Breast epithelium (tissue), 4 donors: ENCODE results near the gene SLC28A1. TPM values are rescaled to one million over a fixed set of nuclear protein-coding genes. Genes with fewer than 3 reads are reported as not detected.

Experiments used
- DNase-seq, 2 donors: peaks; one replicate each; pipeline ENCODE4 v3.0.0-alpha.2; 2019; ENCODE audit warnings: low spot score in 2 of 2
- H3K27ac ChIP-seq, 2 donors: fragments of 200-600 bp; sonication (generic) in 1 of 2; one replicate each; pipeline ENCODE4 v1.5.1; 2016 to 2019; ENCODE audit warnings: mild to moderate bottlenecking in 1 of 2
- H3K27me3 ChIP-seq, 2 donors: fragments of 200-600 bp; sonication (generic) in 1 of 2; one replicate each; pipeline versions ENCODE4 v1.5.1 to v1.6.0; 2017 to 2019; ENCODE audit warnings: control low read depth in 1 of 2, mild to moderate bottlenecking in 1 of 2
- H3K36me3 ChIP-seq: fragments of 200-600 bp; one replicate; pipeline ENCODE4 v1.5.1; 2019
- H3K4me1 ChIP-seq, 2 donors: fragments of 200-600 bp; sonication (generic); one replicate each; pipeline ENCODE4 v1.5.1; 2016 to 2019; ENCODE audit warnings: control low read depth in 1 of 2
- H3K4me3 ChIP-seq, 3 donors: fragments of 200-600 bp; sonication (generic); 1 replicate in 2 of 3; 2 replicates in 1 of 3; pipeline ENCODE4 v1.5.1; 2016 to 2019; ENCODE audit warnings: mild to moderate bottlenecking in 3 of 3, moderate library complexity in 2 of 3
- H3K9me3 ChIP-seq, 2 donors: fragments of 200-600 bp; sonication (generic) in 1 of 2; one replicate each; pipeline ENCODE4 v1.5.1; 2016 to 2019; ENCODE audit warnings: control low read depth in 1 of 2
- CTCF ChIP-seq, 3 donors: fragments of 450-650 bp; IDR thresholded peaks; one replicate each; pipeline ENCODE4 v1.5.1; 2016 to 2017; ENCODE audit warnings: antibody characterized with exemption in 3 of 3, mild to moderate bottlenecking in 3 of 3, moderate library complexity in 3 of 3
- POLR2A ChIP-seq: fragments of 450-650 bp; IDR thresholded peaks from one replicate; pipeline ENCODE4 v1.6.1; 2016; ENCODE audit warnings: antibody characterized with exemption, mild to moderate bottlenecking, moderate library complexity
- POLR2AphosphoS5 ChIP-seq, 3 donors: sonication (generic); formaldehyde crosslinking; IDR thresholded peaks; one replicate each; pipeline ENCODE4 v1.6.1; 2017; ENCODE audit warnings: antibody characterized with exemption in 3 of 3
- intact Hi-C: fragments of 100-400 bp; cut with DNase I; formaldehyde crosslinking; loops from one replicate; pipeline ENCODE4 v1.15.1; 2023; ENCODE audit warnings: low total_unique reads
- total RNA-seq, 3 donors: library from RNA; depleted of rRNA; stranded (reverse); fragments of >200 nt; gene quantifications; one replicate each; pipeline ENCODE4 v1.1.0, GENCODE V29; 2016

SLC28A1 gene
- total RNA-seq, 3 donors from 2014 or later, result 0.59 TPM; not detected in 2

GRCh38 chr15:84856731-84857417 is 27.6 kb upstream of the SLC28A1 start:
- H3K27me3 ChIP-seq, result no peaks in the 10 kb centered on the region

GRCh38 chr15:84857418-84858004 is 27.0 kb upstream of the SLC28A1 start:
- Histone ChIP-seq H3K27ac (peak overlapping the region in 1 of 2 donors; percentile 86), H3K4me1 (peaks cover 0 to 13% of the 10 kb centered on the region in 2 donors), H3K9me3 (no peaks in the 10 kb centered on the region), H3K27me3 (no peaks in the 10 kb centered on the region), H3K36me3 (no peaks in the 10 kb centered on the region), H3K4me3 (no peak overlapping the region)
- no peak for DNase-seq
- TF ChIP-seq CTCF (IDR thresholded peaks at IDR 0.05) (no peak), POLR2A (no peak), POLR2AphosphoS5 (IDR thresholded peaks at IDR 0.05) (no peak)
- intact Hi-C loops, result no loop called here

More at GRCh38 chr15:84856731-84857417, 27.6 kb upstream of the SLC28A1 start:
- H3K36me3 ChIP-seq, result no peaks in the 10 kb centered on the region
- H3K4me3 ChIP-seq, result no peak overlapping the region
- TF ChIP-seq POLR2A, result no peak
- TF ChIP-seq CTCF (IDR thresholded peaks at IDR 0.05), result no peak
- TF ChIP-seq POLR2AphosphoS5 (IDR thresholded peaks at IDR 0.05), result no peak
- no peak for DNase-seq
- H3K9me3 ChIP-seq, result no peaks in the 10 kb centered on the region
- H3K27ac ChIP-seq, result no peak overlapping the region
- peaks cover 0 to 13% of the 10 kb centered on the region in 2 donors for H3K4me1 ChIP-seq
- intact Hi-C loops, result no loop called here

GRCh38 chr15:84858231-84858630 is 26.2 kb upstream of the SLC28A1 start:
- H3K4me1 ChIP-seq, result peaks cover 0 to 13% of the 10 kb centered on the region in 2 donors
- TF ChIP-seq POLR2AphosphoS5 (IDR thresholded peaks at IDR 0.05), result no peak
- no peak for TF ChIP-seq POLR2A
- TF ChIP-seq CTCF (IDR thresholded peaks at IDR 0.05), result no peak
- H3K27ac ChIP-seq, result peak overlapping the region; percentile 73 to 86
- H3K27me3 ChIP-seq, result no peaks in the 10 kb centered on the region
- no peak overlapping the region for H3K4me3 ChIP-seq
- DNase-seq, result no peak
- intact Hi-C loops, result no loop called here
- H3K9me3 ChIP-seq, result no peaks in the 10 kb centered on the region
- no peaks in the 10 kb centered on the region for H3K36me3 ChIP-seq

- Histone ChIP-seq H3K9me3 (no peaks in the 10 kb centered on the region), H3K36me3 (no peaks in the 10 kb centered on the region), H3K4me3 (no peak overlapping the region), H3K27ac (peak overlapping the region; percentile 73 to 86), H3K27me3 (no peaks in the 10 kb centered on the region), H3K4me1 (peaks cover 0 to 13% of the 10 kb centered on the region in 2 donors)
- peak; percentile 81 to 83 for DNase-seq
- intact Hi-C loops, result no loop called here
- peak in 2 of 3 donors; percentile 44 to 82 for TF ChIP-seq POLR2AphosphoS5 (IDR thresholded peaks at IDR 0.05)
- TF ChIP-seq CTCF (IDR thresholded peaks at IDR 0.05), result no peak
These were observed 25.3 kb upstream of the SLC28A1 start for GRCh38 chr15:84859144-84859543.

- H3K27ac ChIP-seq, result peak overlapping the region; percentile 32 to 86
- H3K4me3 ChIP-seq, result no peak overlapping the region
- H3K9me3 ChIP-seq, result no peaks in the 10 kb centered on the region
- no peak for TF ChIP-seq CTCF (IDR thresholded peaks at IDR 0.05)
- no peaks in the 10 kb centered on the region for H3K27me3 ChIP-seq
- H3K4me1 ChIP-seq, result peaks cover 0 to 13% of the 10 kb centered on the region in 2 donors
- H3K36me3 ChIP-seq, result no peaks in the 10 kb centered on the region
- DNase-seq, result no peak
- intact Hi-C loops, result no loop called here
These were observed 24.8 kb upstream of the SLC28A1 start for GRCh38 chr15:84859651-84860050.
